Erythroblast (primary cell): ENCODE measurements around the gene SDHB.

Source experiments
- GATA1 ChIP-seq: IDR thresholded peaks from 2 replicates; pipeline ENCODE4 v1.6.1; 2011; ENCODE audit warnings: low read depth, mild to moderate bottlenecking, control low read depth, low read length, moderate library complexity
- POLR2A ChIP-seq: IDR thresholded peaks from 2 replicates; pipeline ENCODE4 v1.6.1; 2011; ENCODE audit warnings: mild to moderate bottlenecking, low read length

DNA sequence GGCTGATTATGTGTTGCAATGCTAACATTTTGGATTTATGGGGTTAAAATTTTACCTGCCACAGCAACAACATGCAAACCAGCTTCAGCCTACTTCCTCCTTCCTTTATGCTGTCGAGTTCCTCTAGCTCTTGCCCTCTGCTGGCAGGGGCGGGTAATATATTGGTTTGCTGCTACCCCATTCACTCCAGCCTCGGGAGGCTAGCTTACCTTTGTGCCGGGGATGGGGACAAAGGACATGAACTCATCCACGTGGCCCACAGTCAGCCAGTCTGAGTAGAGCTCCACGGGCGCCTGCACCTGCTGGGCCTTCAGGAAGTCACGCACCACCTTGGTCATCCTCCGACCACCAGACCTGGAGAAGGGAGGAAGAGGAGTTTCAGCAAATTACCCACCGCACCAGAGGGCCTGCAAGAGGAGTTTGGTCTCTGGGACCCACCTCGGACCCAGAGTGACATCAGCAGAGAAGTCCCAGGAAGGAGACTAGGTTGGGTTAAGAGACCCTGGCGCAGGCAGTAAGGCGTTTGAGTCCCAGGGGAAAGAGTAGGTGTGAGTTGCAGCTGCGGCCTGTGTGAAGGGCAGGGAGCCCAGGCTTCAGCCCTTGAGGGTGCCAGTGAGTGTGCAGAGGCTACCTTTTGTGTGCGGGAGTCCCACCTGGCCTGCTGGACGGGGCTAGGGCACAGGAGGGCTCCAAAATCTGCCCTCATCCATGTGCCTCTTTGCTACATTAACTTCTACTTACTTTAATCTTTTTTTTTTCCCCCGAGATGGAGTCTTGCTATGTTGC lies 21.8 kb upstream of the SDHB start:
- no peak for TF ChIP-seq POLR2A
- no peak for TF ChIP-seq GATA1
